Spleen (tissue), 11 donors: ENCODE data around the gene AKAP7. TPM values are rescaled to one million over a fixed set of nuclear protein-coding genes. Genes with fewer than 3 reads are reported as not detected.

Experiments
- DNase-seq: peaks from one replicate; pipeline ENCODE4 v3.0.0-alpha.2; 2020
- H3K27ac ChIP-seq, 8 donors: fragments of 200-600 bp; sonication (generic) in 7 of 8; 1 replicate in 4 of 8; 2 replicates in 4 of 8; pipeline versions ENCODE4 v1.5.0 to v1.8.0; 2016 to 2021; ENCODE audit warnings: inconsistent platforms in 4 of 8, mild to moderate bottlenecking in 4 of 8, moderate library complexity in 1 of 8
- H3K27me3 ChIP-seq, 7 donors: fragments of 200-600 bp; sonication (generic) in 6 of 7; replicated peaks in 1 of 7; 1 replicate in 4 of 7; 2 replicates in 3 of 7; pipeline versions ENCODE4 v1.5.0 to v1.8.0; 2016 to 2021; ENCODE audit warnings: inconsistent platforms in 3 of 7, mild to moderate bottlenecking in 1 of 7
- H3K36me3 ChIP-seq, 6 donors: fragments of 200-600 bp; sonication (generic) in 5 of 6; 1 replicate in 4 of 6; 2 replicates in 2 of 6; pipeline versions ENCODE4 v1.5.0 to v1.8.0; 2016 to 2021; ENCODE audit warnings: inconsistent platforms in 2 of 6
- H3K4me1 ChIP-seq, 6 donors: fragments of 200-600 bp; sonication (generic) in 5 of 6; 1 replicate in 3 of 6; 2 replicates in 3 of 6; pipeline versions ENCODE4 v1.5.0 to v1.8.0; 2016 to 2021; ENCODE audit warnings: inconsistent platforms in 3 of 6
- H3K4me3 ChIP-seq, 8 donors: fragments of 200-600 bp; sonication (generic) in 7 of 8; 1 replicate in 4 of 8; 2 replicates in 4 of 8; pipeline versions ENCODE4 v1.5.0 to v1.8.0; 2016 to 2021; ENCODE audit warnings: inconsistent platforms in 4 of 8, mild to moderate bottlenecking in 4 of 8, moderate library complexity in 2 of 8
- H3K9me3 ChIP-seq, 8 donors: fragments of 200-600 bp; sonication (generic) in 7 of 8; 1 replicate in 4 of 8; 2 replicates in 4 of 8; pipeline versions ENCODE4 v1.5.0 to v1.8.0; 2016 to 2021; ENCODE audit warnings: inconsistent platforms in 4 of 8
- CTCF ChIP-seq, 11 experiments: fragments of 200-600 bp in 7 of 11; fragments of 450-650 bp in 4 of 11; sonication (generic) in 4 of 11; IDR thresholded peaks in 8 of 11; conservative IDR thresholded peaks in 3 of 11; 1 replicate in 7 of 11; 2 replicates in 4 of 11; pipeline versions ENCODE4 v1.4.0 to v1.8.0; 2016 to 2021; ENCODE audit warnings: antibody characterized with exemption in 11 of 11, inconsistent platforms in 4 of 11, mild to moderate bottlenecking in 1 of 11
- POLR2A ChIP-seq, 3 donors: fragments of 450-650 bp; IDR thresholded peaks; one replicate each; pipeline ENCODE4 v1.5.1; 2017; ENCODE audit warnings: antibody characterized with exemption in 3 of 3, mild to moderate bottlenecking in 1 of 3
- POLR2AphosphoS5 ChIP-seq, 3 donors: sonication (generic); formaldehyde crosslinking; IDR thresholded peaks; one replicate each; pipeline ENCODE4 v1.5.1; 2017; ENCODE audit warnings: antibody characterized with exemption in 3 of 3
- WGBS, 5 donors: extraction: QIAGEN DNeasy Blood & Tissue Kit in 3 of 5; methylation state at CpG; one replicate each; pipeline versions ENCODE4 v1.1.5 to v1.1.7; 2013 to 2018; 5-methylcytosine and 5-hydroxymethylcytosine counted together
- intact Hi-C: fragments of 100-400 bp; cut with DNase I; formaldehyde crosslinking; loops from one replicate; pipeline ENCODE4 v1.15.0; 2023; ENCODE audit warnings: low total_unique reads
- polyA plus RNA-seq, 3 donors: library from polyadenylated mRNA; stranded (reverse); fragments of 200-250 nt; gene quantifications; one replicate each; pipeline ENCODE4 v1.2.1, GENCODE V29; 2013
- total RNA-seq, 7 donors: library from RNA; depleted of rRNA in 3 of 7; stranded (reverse); fragments of >200 nt in 3 of 7; fragmentation: NEBNext Ultra II Directional in 4 of 7; extraction: Animal tissue kit (Norgen Biotek cat#: 25700) in 4 of 7; gene quantifications; one replicate each; pipeline versions ENCODE4 v1.1.0 to v1.2.1, GENCODE V29; 2016 to 2021
- donor health status: healthy with polysubstance abuse.
- donor health status: DM: no; HTN: no; CAD: no; lungs with moderate emphysema.
- donor health status: DM: no; HTN: no; CAD: no.
- donor health status: Bipolar disorder and iron deficiency.
- donor health status: healthy.
- donor health status: DM: no; HTN: no; CAD: no.
- donor health status: DM: yes; HTN: yes; CAD: no.

Gene AKAP7
- total and polyA plus RNA-seq, 10 donors = 6.6 to 23.8 (median 12.0) TPM

DNA sequence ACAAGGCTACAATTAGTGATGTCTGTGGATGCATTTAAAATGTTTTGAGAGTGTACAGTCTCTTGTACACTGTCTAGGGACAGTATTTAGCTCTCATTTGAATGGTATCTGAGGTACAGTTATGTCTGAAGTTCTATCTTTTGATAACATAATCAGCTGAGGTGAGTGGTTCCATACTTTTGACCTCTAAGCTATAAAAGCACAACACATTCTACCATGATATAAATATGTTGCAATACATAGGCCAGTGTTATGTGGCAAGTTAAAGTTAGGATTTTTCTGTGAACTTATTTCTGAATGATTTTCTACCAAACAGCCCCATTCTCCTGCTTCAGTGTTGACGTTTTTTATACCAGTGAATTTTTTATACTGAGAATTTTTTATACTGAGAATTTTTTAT lies 77.6 kb downstream of the AKAP7 start:
- Histone ChIP-seq H3K36me3 (peaks cover 0 to 13% (median 0%) of the 10 kb centered on the region in 6 donors), H3K9me3 (no peaks in the 10 kb centered on the region), H3K27ac (peak overlapping the region in 2 of 8 donors; percentile 4 to 7), H3K27me3 (no peaks in the 10 kb centered on the region), H3K4me3 (no peak overlapping the region), H3K4me1 (peaks cover 0 to 38% (median 5%) of the 10 kb centered on the region in 6 donors)
- intact Hi-C loops = no loop called here
- TF ChIP-seq POLR2AphosphoS5 (IDR thresholded peaks at IDR 0.05) = no peak
- TF ChIP-seq CTCF (IDR thresholded peaks at IDR 0.05 in 8 of 11, conservative IDR thresholded peaks at IDR 0.05 in 3 of 11) = no peak
- no peak for TF ChIP-seq POLR2A (IDR thresholded peaks at IDR 0.05)
- no peak for DNase-seq
- WGBS, 5 donors = 74 to 94% (median 83%) methylated on average over 1 of the region's 1 CpG

DNA sequence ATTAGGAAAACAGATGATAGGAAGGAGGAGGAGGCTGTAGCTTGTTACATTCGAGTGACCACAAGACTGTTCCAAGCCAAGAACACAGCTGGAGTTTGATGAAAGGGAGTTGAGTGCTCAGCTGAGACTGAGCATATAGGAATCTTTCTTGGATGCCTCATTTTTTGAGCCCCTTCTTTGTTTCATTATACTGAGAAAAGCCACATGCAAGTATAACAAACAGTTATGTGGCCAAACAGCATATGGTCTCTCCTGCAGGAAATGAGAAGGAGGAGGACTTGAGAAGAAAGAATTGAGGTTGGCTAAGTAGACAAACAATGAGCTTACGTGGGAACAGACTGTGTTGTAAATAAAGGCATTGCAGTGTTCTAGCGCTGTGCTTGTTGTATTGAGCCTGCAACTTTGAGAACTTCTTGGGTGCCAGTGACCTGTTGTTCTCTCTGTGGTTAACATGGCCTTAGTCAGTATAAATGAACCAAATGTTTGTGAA lies 78.3 kb downstream of the AKAP7 start:
- DNase-seq = no peak
- peaks cover 0 to 10% (median 0%) of the 10 kb centered on the region in 6 donors for H3K36me3 ChIP-seq
- H3K9me3 ChIP-seq = no peaks in the 10 kb centered on the region
- H3K4me3 ChIP-seq = no peak overlapping the region
- 64 to 75% (median 71%) methylated on average over 3 of the region's 3 CpGs for whole genome bisulfite sequencing, 5 donors
- intact Hi-C loops = no loop called here
- peak overlapping the region in 4 of 8 donors; percentile 4 to 49 (median 22) for H3K27ac ChIP-seq
- H3K27me3 ChIP-seq = no peaks in the 10 kb centered on the region
- peaks cover 0 to 38% (median 5%) of the 10 kb centered on the region in 6 donors for H3K4me1 ChIP-seq
- TF ChIP-seq POLR2AphosphoS5 (IDR thresholded peaks at IDR 0.05) (no peak), CTCF (IDR thresholded peaks at IDR 0.05 in 8 of 11, conservative IDR thresholded peaks at IDR 0.05 in 3 of 11) (no peak), POLR2A (IDR thresholded peaks at IDR 0.05) (no peak)

- no peak for DNase-seq
- Histone ChIP-seq H3K4me1 (peaks cover 0 to 38% (median 5%) of the 10 kb centered on the region in 6 donors), H3K36me3 (peaks cover 0 to 10% (median 0%) of the 10 kb centered on the region in 6 donors), H3K27ac (peak overlapping the region in 2 of 8 donors; percentile 52 to 65), H3K27me3 (no peaks in the 10 kb centered on the region), H3K4me3 (no peak overlapping the region), H3K9me3 (no peaks in the 10 kb centered on the region)
- intact Hi-C loops = no loop called here
- TF ChIP-seq CTCF (IDR thresholded peaks at IDR 0.05 in 8 of 11, conservative IDR thresholded peaks at IDR 0.05 in 3 of 11) (no peak), POLR2A (IDR thresholded peaks at IDR 0.05) (no peak), POLR2AphosphoS5 (IDR thresholded peaks at IDR 0.05) (no peak)
- 90 to 99% (median 93%) methylated on average over 5 of the region's 5 CpGs for WGBS, 5 donors
These were observed 80.0 kb downstream of the AKAP7 start for GRCh38 chr6:131215219-131215618.

- intact Hi-C loops = no loop called here
- DNase-seq = no peak
- Histone ChIP-seq H3K27me3 (no peaks in the 10 kb centered on the region), H3K36me3 (peaks cover 0 to 16% (median 0%) of the 10 kb centered on the region in 6 donors), H3K4me3 (no peak overlapping the region), H3K4me1 (peaks cover 0 to 38% (median 5%) of the 10 kb centered on the region in 6 donors), H3K27ac (peak overlapping the region in 6 of 8 donors; percentile 20 to 65 (median 48)), H3K9me3 (no peaks in the 10 kb centered on the region)
- WGBS, 5 donors = 51 to 67% (median 64%) methylated on average over 4 of the region's 4 CpGs
- TF ChIP-seq CTCF (IDR thresholded peaks at IDR 0.05 in 8 of 11, conservative IDR thresholded peaks at IDR 0.05 in 3 of 11) (no peak), POLR2AphosphoS5 (IDR thresholded peaks at IDR 0.05) (no peak), POLR2A (IDR thresholded peaks at IDR 0.05) (no peak)
These were observed 81.0 kb downstream of the AKAP7 start for GRCh38 chr6:131216246-131216645.
